Measurements from ENCODE around the gene CHKB.
A peak's percentile ranks its signal among the peaks of the same experiment; 100 is the strongest.

Gene CHKB

GRCh38 chr22:50600967-50601668 is 18.5 kb upstream of the CHKB start:
- H3K4me3 ChIP-seq (ENCODE audit: low read length), result no peak overlapping the region
- no peak for TF ChIP-seq CTCF (IDR thresholded peaks at IDR 0.05; ENCODE audit: insufficient read depth, low read depth, low read length, missing control alignments)

GRCh38 chr22:50600538-50600937 is 17.9 kb upstream of the CHKB start, which contains the start of gene MAPK8IP2:
MAPK8IP2 (plus strand) TSS chr22:50600793; CDS start chr22:50600819, 26 bp downstream.
- no peak for DNase-seq (ENCODE audit: low read depth)
- H3K4me3 ChIP-seq (ENCODE audit: low read length), result no peak within 1 kb of the TSS
- TF ChIP-seq CTCF (IDR thresholded peaks at IDR 0.05; ENCODE audit: insufficient read depth, low read depth, low read length, missing control alignments), result no peak

More at GRCh38 chr22:50600967-50601668, 18.5 kb upstream of the CHKB start:
- DNase-seq (ENCODE audit: low read depth), result no peak

GRCh38 chr22:50599816-50600455 is 17.3 kb upstream of the CHKB start:
- TF ChIP-seq CTCF (IDR thresholded peaks at IDR 0.05; ENCODE audit: insufficient read depth, low read depth, low read length, missing control alignments), result no peak
- no peak overlapping the region for H3K4me3 ChIP-seq (ENCODE audit: low read length)
- DNase-seq (ENCODE audit: low read depth), result peak; percentile 47

GRCh38 chr22:50597097-50597496 is 14.4 kb upstream of the CHKB start:
- no peak for DNase-seq (ENCODE audit: low read depth)
- H3K4me3 ChIP-seq (ENCODE audit: low read length), result no peak overlapping the region
- no peak for TF ChIP-seq CTCF (IDR thresholded peaks at IDR 0.05; ENCODE audit: insufficient read depth, low read depth, low read length, missing control alignments)

GRCh38 chr22:50595189-50595588 is 12.5 kb upstream of the CHKB start:
- DNase-seq (ENCODE audit: low read depth), result no peak
- TF ChIP-seq CTCF (IDR thresholded peaks at IDR 0.05; ENCODE audit: insufficient read depth, low read depth, low read length, missing control alignments), result no peak
- no peak overlapping the region for H3K4me3 ChIP-seq (ENCODE audit: low read length)

- no peak for TF ChIP-seq CTCF (IDR thresholded peaks at IDR 0.05; ENCODE audit: insufficient read depth, low read depth, low read length, missing control alignments)
- no peak overlapping the region for H3K4me3 ChIP-seq (ENCODE audit: low read length)
- no peak for DNase-seq (ENCODE audit: low read depth)
Observed at GRCh38 chr22:50587407-50587806, 4.8 kb upstream of the CHKB start.

Measured in epithelial cell of esophagus (primary cell).